Measurements from ENCODE around the gene ZFAND3.

ZFAND3 gene

GRCh38 chr6:38162493-38163185, 343.1 kb downstream of the ZFAND3 start:
- no peak for DNase-seq (ENCODE audit: low read depth)
- Histone ChIP-seq H3K4me3 (ENCODE audit: low read length) (no peak overlapping the region), H3K9me3 (ENCODE audit: control insufficient read depth, low read length) (no peaks in the 10 kb centered on the region)

GRCh38 chr6:38163186-38164130, 343.9 kb downstream of the ZFAND3 start:
- Histone ChIP-seq H3K4me1 (ENCODE audit: control insufficient read depth, insufficient read depth, low read length) (peaks cover 8% of the 10 kb centered on the region), H3K9ac (ENCODE audit: low read length) (no peak overlapping the region), H3K27me3 (replicated peaks; ENCODE audit: control insufficient read depth, insufficient read depth, low read length) (no peaks in the 10 kb centered on the region), H3K4me3 (ENCODE audit: low read length) (no peak overlapping the region), H3K9me3 (ENCODE audit: control insufficient read depth, low read length) (no peaks in the 10 kb centered on the region), H3K36me3 (ENCODE audit: control insufficient read depth, insufficient read depth, low read length, severe bottlenecking) (peaks cover 4% of the 10 kb centered on the region)
- no peak for DNase-seq (ENCODE audit: low read depth)

More at GRCh38 chr6:38162493-38163185, 343.1 kb downstream of the ZFAND3 start:
- Histone ChIP-seq H3K27me3 (replicated peaks; ENCODE audit: control insufficient read depth, insufficient read depth, low read length) (no peaks in the 10 kb centered on the region), H3K4me1 (ENCODE audit: control insufficient read depth, insufficient read depth, low read length) (peaks cover 8% of the 10 kb centered on the region), H3K36me3 (ENCODE audit: control insufficient read depth, insufficient read depth, low read length, severe bottlenecking) (peaks cover 4% of the 10 kb centered on the region), H3K9ac (ENCODE audit: low read length) (no peak overlapping the region)

- H3K9me3 ChIP-seq (ENCODE audit: control insufficient read depth, low read length): no peaks in the 10 kb centered on the region
- no peak overlapping the region for H3K9ac ChIP-seq (ENCODE audit: low read length)
- no peaks in the 10 kb centered on the region for H3K27me3 ChIP-seq (replicated peaks; ENCODE audit: control insufficient read depth, insufficient read depth, low read length)
- H3K4me3 ChIP-seq (ENCODE audit: low read length): no peak overlapping the region
- no peak for DNase-seq (ENCODE audit: low read depth)
- H3K36me3 ChIP-seq (ENCODE audit: control insufficient read depth, insufficient read depth, low read length, severe bottlenecking): peaks cover 4% of the 10 kb centered on the region
- peaks cover 8% of the 10 kb centered on the region for H3K4me1 ChIP-seq (ENCODE audit: control insufficient read depth, insufficient read depth, low read length)
Measured at GRCh38 chr6:38164131-38164481, 344.6 kb downstream of the ZFAND3 start.

- DNase-seq (ENCODE audit: low read depth): no peak
- H3K4me1 ChIP-seq (ENCODE audit: control insufficient read depth, insufficient read depth, low read length): peaks cover 8% of the 10 kb centered on the region
Measured at GRCh38 chr6:38164671-38165108, 345.2 kb downstream of the ZFAND3 start.

GRCh38 chr6:38166411-38167240, 347.1 kb downstream of the ZFAND3 start:
- no peaks in the 10 kb centered on the region for H3K9me3 ChIP-seq (ENCODE audit: control insufficient read depth, low read length)
- H3K27me3 ChIP-seq (replicated peaks; ENCODE audit: control insufficient read depth, insufficient read depth, low read length): no peaks in the 10 kb centered on the region
- no peak overlapping the region for H3K9ac ChIP-seq (ENCODE audit: low read length)
- no peak overlapping the region for H3K4me3 ChIP-seq (ENCODE audit: low read length)
- peaks cover 8% of the 10 kb centered on the region for H3K4me1 ChIP-seq (ENCODE audit: control insufficient read depth, insufficient read depth, low read length)
- DNase-seq (ENCODE audit: low read depth): no peak
- H3K36me3 ChIP-seq (ENCODE audit: control insufficient read depth, insufficient read depth, low read length, severe bottlenecking): no peaks in the 10 kb centered on the region

More at GRCh38 chr6:38164671-38165108, 345.2 kb downstream of the ZFAND3 start:
- peaks cover 4% of the 10 kb centered on the region for H3K36me3 ChIP-seq (ENCODE audit: control insufficient read depth, insufficient read depth, low read length, severe bottlenecking)
- no peaks in the 10 kb centered on the region for H3K9me3 ChIP-seq (ENCODE audit: control insufficient read depth, low read length)
- no peaks in the 10 kb centered on the region for H3K27me3 ChIP-seq (replicated peaks; ENCODE audit: control insufficient read depth, insufficient read depth, low read length)
- peak overlapping the region; percentile 50 for H3K4me3 ChIP-seq (ENCODE audit: low read length)
- peak overlapping the region; percentile 51 for H3K9ac ChIP-seq (ENCODE audit: low read length)

GRCh38 chr6:38167598-38167997, 348.1 kb downstream of the ZFAND3 start:
- Histone ChIP-seq H3K9me3 (ENCODE audit: control insufficient read depth, low read length) (no peaks in the 10 kb centered on the region), H3K9ac (ENCODE audit: low read length) (no peak overlapping the region)

GRCh38 chr6:38168126-38168525, 348.6 kb downstream of the ZFAND3 start:
- no peaks in the 10 kb centered on the region for H3K36me3 ChIP-seq (ENCODE audit: control insufficient read depth, insufficient read depth, low read length, severe bottlenecking)
- no peak for DNase-seq (ENCODE audit: low read depth)
- no peaks in the 10 kb centered on the region for H3K9me3 ChIP-seq (ENCODE audit: control insufficient read depth, low read length)
- H3K9ac ChIP-seq (ENCODE audit: low read length): no peak overlapping the region
- no peaks in the 10 kb centered on the region for H3K27me3 ChIP-seq (replicated peaks; ENCODE audit: control insufficient read depth, insufficient read depth, low read length)
- H3K4me3 ChIP-seq (ENCODE audit: low read length): no peak overlapping the region
- H3K4me1 ChIP-seq (ENCODE audit: control insufficient read depth, insufficient read depth, low read length): peaks cover 13% of the 10 kb centered on the region

More at GRCh38 chr6:38167598-38167997, 348.1 kb downstream of the ZFAND3 start:
- DNase-seq (ENCODE audit: low read depth): no peak
- Histone ChIP-seq H3K4me1 (ENCODE audit: control insufficient read depth, insufficient read depth, low read length) (peaks cover 9% of the 10 kb centered on the region), H3K36me3 (ENCODE audit: control insufficient read depth, insufficient read depth, low read length, severe bottlenecking) (no peaks in the 10 kb centered on the region), H3K4me3 (ENCODE audit: low read length) (no peak overlapping the region), H3K27me3 (replicated peaks; ENCODE audit: control insufficient read depth, insufficient read depth, low read length) (no peaks in the 10 kb centered on the region)

- H3K9ac ChIP-seq (ENCODE audit: low read length): no peak overlapping the region
- H3K4me1 ChIP-seq (ENCODE audit: control insufficient read depth, insufficient read depth, low read length): peaks cover 13% of the 10 kb centered on the region
Measured at GRCh38 chr6:38168699-38169098, 349.2 kb downstream of the ZFAND3 start.

GRCh38 chr6:38169221-38169976, 349.9 kb downstream of the ZFAND3 start:
- no peak overlapping the region for H3K9ac ChIP-seq (ENCODE audit: low read length)
- no peak for DNase-seq (ENCODE audit: low read depth)
- peaks cover 13% of the 10 kb centered on the region for H3K4me1 ChIP-seq (ENCODE audit: control insufficient read depth, insufficient read depth, low read length)

More at GRCh38 chr6:38168699-38169098, 349.2 kb downstream of the ZFAND3 start:
- no peaks in the 10 kb centered on the region for H3K9me3 ChIP-seq (ENCODE audit: control insufficient read depth, low read length)
- H3K4me3 ChIP-seq (ENCODE audit: low read length): no peak overlapping the region
- H3K27me3 ChIP-seq (replicated peaks; ENCODE audit: control insufficient read depth, insufficient read depth, low read length): no peaks in the 10 kb centered on the region
- DNase-seq (ENCODE audit: low read depth): no peak
- no peaks in the 10 kb centered on the region for H3K36me3 ChIP-seq (ENCODE audit: control insufficient read depth, insufficient read depth, low read length, severe bottlenecking)

GRCh38 chr6:38169977-38170526, 350.5 kb downstream of the ZFAND3 start:
- peaks cover 4% of the 10 kb centered on the region for H3K36me3 ChIP-seq (ENCODE audit: control insufficient read depth, insufficient read depth, low read length, severe bottlenecking)
- H3K4me1 ChIP-seq (ENCODE audit: control insufficient read depth, insufficient read depth, low read length): peaks cover 7% of the 10 kb centered on the region
- no peaks in the 10 kb centered on the region for H3K27me3 ChIP-seq (replicated peaks; ENCODE audit: control insufficient read depth, insufficient read depth, low read length)
- DNase-seq (ENCODE audit: low read depth): no peak
- H3K9me3 ChIP-seq (ENCODE audit: control insufficient read depth, low read length): no peaks in the 10 kb centered on the region
- no peak overlapping the region for H3K4me3 ChIP-seq (ENCODE audit: low read length)
- no peak overlapping the region for H3K9ac ChIP-seq (ENCODE audit: low read length)

More at GRCh38 chr6:38169221-38169976, 349.9 kb downstream of the ZFAND3 start:
- Histone ChIP-seq H3K4me3 (ENCODE audit: low read length) (no peak overlapping the region), H3K36me3 (ENCODE audit: control insufficient read depth, insufficient read depth, low read length, severe bottlenecking) (peaks cover under 1% of the 10 kb centered on the region), H3K9me3 (ENCODE audit: control insufficient read depth, low read length) (no peaks in the 10 kb centered on the region), H3K27me3 (replicated peaks; ENCODE audit: control insufficient read depth, insufficient read depth, low read length) (no peaks in the 10 kb centered on the region)

Data from adipocyte (in vitro differentiated cells).